ENCODE results near the gene C10orf71.

GRCh38 chr10:49362596-49363260 lies 63.8 kb downstream of the C10orf71 start:
- TF ChIP-seq SNAI2 (CRISPR knock-in tag; IDR thresholded peaks at IDR 0.05) = no peak
- TF ChIP-seq OSR1 (CRISPR knock-in tag; IDR thresholded peaks at IDR 0.05) = no peak
- no peak for TF ChIP-seq ISL1 (CRISPR knock-in tag; IDR thresholded peaks at IDR 0.05)
- TF ChIP-seq PPARA (CRISPR knock-in tag; IDR thresholded peaks at IDR 0.05; ENCODE audit: borderline replicate concordance) = no peak
- no peak for TF ChIP-seq CREB5 (CRISPR knock-in tag; IDR thresholded peaks at IDR 0.05; ENCODE audit: low read depth)
- no peak for TF ChIP-seq PATZ1 (CRISPR knock-in tag; IDR thresholded peaks at IDR 0.05; ENCODE audit: borderline replicate concordance)

Data from SK-N-SH treated with all-trans-retinoic acid at 6 μM for 48 hours (cell line).